Osteocyte (in vitro differentiated cells): ENCODE results near the gene NPB. TPM values are rescaled to one million over a fixed set of nuclear protein-coding genes. Genes with fewer than 3 reads are reported as not detected.

Source experiments
- DNase-seq: peaks from one replicate; pipeline ENCODE4 v3.0.0; 2021; ENCODE audit warnings: mixed read lengths; ENCODE audit not compliant: unreplicated experiment; ENCODE audit errors: extremely low spot score
- H3K27ac Mint-ChIP-seq: one replicate; pipeline ENCODE4 v1.8.0; 2021; ENCODE audit warnings: mild to moderate bottlenecking, mixed read lengths; ENCODE audit not compliant: unreplicated experiment
- H3K27me3 Mint-ChIP-seq: one replicate; pipeline ENCODE4 v1.8.0; 2021; ENCODE audit warnings: mixed read lengths; ENCODE audit not compliant: unreplicated experiment
- H3K36me3 Mint-ChIP-seq: one replicate; pipeline ENCODE4 v1.8.0; 2021; ENCODE audit warnings: mixed read lengths; ENCODE audit not compliant: unreplicated experiment
- H3K4me1 Mint-ChIP-seq: one replicate; pipeline ENCODE4 v1.8.0; 2021; ENCODE audit warnings: mixed read lengths; ENCODE audit not compliant: unreplicated experiment
- H3K4me3 Mint-ChIP-seq: one replicate; pipeline ENCODE4 v1.8.0; 2021; ENCODE audit warnings: mild to moderate bottlenecking, moderate library complexity, mixed read lengths; ENCODE audit not compliant: unreplicated experiment
- H3K9me3 Mint-ChIP-seq: one replicate; pipeline ENCODE4 v1.8.0; 2021; ENCODE audit warnings: mixed read lengths; ENCODE audit not compliant: unreplicated experiment
- total RNA-seq: library from RNA; stranded (reverse); gene quantifications from 2 replicates; pipeline ENCODE4 v1.2.1, GENCODE V29; 2021
- TF ChIP-seq, protein P1 (sequence below): fragments of 200-600 bp; sonication (generic); IDR thresholded peaks from 2 replicates; pipeline ENCODE4 v1.5.0; 2021; ENCODE audit warnings: antibody characterized with exemption, mild to moderate bottlenecking, moderate library complexity

NPB gene
- total RNA-seq, 1 donor from 2014 or later: 0.56 TPM

DNA sequence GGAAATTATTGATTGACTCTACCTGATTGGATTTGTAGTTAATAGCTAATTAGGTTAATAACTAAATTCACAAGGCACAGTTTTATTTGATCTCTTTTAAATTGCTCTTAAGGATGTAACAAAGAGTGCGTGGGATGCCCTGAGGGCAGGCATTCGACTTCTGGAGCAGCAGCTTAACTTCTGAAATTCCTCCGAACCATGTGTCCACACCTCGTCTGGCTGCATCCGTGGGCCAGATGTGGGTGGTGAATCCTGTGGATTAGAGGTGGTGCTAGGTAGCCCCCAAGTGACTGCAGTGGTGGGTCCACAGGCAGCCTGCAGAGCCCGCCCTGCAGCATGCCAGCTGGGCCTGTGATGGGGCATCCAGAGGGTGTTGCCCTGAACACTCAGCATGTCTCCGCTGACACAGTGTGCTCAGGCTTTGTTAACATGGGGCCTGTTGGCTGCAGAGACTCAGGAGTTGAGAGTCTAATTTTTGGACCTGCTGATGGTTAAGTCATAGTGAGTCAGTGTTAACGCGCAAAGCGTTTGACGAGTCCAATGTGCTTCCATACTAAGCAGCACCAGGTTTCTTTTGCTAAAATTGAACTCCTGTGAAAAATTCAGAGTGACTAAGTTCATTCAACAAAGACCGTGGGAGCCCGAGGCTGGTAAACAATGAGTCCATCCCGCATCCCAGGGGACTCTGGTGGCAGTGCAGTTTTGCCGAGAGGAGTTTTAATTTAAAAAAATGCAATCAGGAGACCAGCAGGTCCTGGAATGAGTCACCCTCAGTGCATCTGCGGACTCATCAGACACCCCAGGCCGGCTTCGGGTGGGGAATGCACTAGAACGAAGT is 3.8 kb upstream of the NPB start:
- H3K4me1 Mint-ChIP-seq: peaks cover 35% of the 10 kb centered on the region
- H3K27ac Mint-ChIP-seq: peak overlapping the region; percentile 91
- no peaks in the 10 kb centered on the region for H3K27me3 Mint-ChIP-seq
- peaks cover 9% of the 10 kb centered on the region for H3K36me3 Mint-ChIP-seq
- no peaks in the 10 kb centered on the region for H3K9me3 Mint-ChIP-seq
- H3K4me3 Mint-ChIP-seq: peak overlapping the region; percentile 4
- TF ChIP-seq, protein P1, sequence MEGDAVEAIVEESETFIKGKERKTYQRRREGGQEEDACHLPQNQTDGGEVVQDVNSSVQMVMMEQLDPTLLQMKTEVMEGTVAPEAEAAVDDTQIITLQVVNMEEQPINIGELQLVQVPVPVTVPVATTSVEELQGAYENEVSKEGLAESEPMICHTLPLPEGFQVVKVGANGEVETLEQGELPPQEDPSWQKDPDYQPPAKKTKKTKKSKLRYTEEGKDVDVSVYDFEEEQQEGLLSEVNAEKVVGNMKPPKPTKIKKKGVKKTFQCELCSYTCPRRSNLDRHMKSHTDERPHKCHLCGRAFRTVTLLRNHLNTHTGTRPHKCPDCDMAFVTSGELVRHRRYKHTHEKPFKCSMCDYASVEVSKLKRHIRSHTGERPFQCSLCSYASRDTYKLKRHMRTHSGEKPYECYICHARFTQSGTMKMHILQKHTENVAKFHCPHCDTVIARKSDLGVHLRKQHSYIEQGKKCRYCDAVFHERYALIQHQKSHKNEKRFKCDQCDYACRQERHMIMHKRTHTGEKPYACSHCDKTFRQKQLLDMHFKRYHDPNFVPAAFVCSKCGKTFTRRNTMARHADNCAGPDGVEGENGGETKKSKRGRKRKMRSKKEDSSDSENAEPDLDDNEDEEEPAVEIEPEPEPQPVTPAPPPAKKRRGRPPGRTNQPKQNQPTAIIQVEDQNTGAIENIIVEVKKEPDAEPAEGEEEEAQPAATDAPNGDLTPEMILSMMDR: no peak
- peak; percentile 84 for DNase-seq

DNA sequence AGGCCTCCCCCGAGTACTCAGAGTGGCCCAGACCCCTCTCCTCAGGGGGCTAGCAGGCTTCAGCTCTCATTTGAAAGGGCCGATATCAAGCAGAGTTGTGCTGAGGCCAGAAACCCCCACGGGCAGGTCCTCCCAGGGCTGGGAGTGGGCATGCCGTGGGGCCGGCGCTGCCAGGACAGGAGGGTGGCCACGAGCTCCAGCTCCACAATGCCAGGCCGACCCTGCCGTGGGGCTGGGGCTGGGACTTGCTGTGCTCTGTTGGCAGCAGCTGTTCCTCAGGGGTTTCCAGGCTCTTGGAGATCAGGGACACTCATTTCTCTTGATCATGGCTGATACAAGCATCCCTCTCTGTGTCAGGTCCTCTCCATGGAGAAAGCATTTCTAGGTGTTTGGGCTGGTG is 3.2 kb upstream of the NPB start:
- peak overlapping the region; percentile 91 for H3K27ac Mint-ChIP-seq

DNA sequence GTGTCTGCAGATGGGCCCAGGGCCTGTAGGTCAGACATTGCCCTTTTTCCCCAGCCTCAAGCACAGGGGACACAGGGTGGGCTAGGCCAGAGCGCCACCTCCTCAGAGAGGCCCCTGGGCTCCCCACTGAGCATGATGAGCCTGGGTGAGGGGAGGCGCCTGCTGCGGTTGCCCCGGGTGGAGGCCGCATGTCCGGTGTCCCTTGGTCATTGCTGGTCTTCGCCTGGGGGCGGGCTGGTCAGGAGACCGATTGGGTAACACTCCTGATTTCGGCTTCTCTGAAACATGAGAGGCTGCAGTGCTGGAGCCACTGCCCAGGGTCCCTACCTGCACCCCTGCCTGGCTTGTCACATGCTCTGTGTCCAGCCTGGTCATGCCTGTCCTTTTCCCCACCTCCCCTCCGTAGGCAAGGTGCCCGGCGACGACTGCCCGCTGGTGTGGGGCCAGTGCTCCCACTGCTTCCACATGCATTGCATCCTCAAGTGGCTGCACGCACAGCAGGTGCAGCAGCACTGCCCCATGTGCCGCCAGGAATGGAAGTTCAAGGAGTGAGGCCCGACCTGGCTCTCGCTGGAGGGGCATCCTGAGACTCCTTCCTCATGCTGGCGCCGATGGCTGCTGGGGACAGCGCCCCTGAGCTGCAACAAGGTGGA is 2.4 kb upstream of the NPB start:
- H3K4me1 Mint-ChIP-seq: peaks cover 35% of the 10 kb centered on the region
- TF ChIP-seq, protein P1: no peak
- DNase-seq: no peak
- no peaks in the 10 kb centered on the region for H3K27me3 Mint-ChIP-seq
- H3K36me3 Mint-ChIP-seq: peaks cover 10% of the 10 kb centered on the region
- no peaks in the 10 kb centered on the region for H3K9me3 Mint-ChIP-seq
- peak overlapping the region; percentile 44 for H3K27ac Mint-ChIP-seq
- H3K4me3 Mint-ChIP-seq: no peak overlapping the region

More for the DNA sequence above, 3.2 kb upstream of the NPB start:
- Mint-ChIP-seq H3K9me3 (no peaks in the 10 kb centered on the region), H3K27me3 (no peaks in the 10 kb centered on the region), H3K4me1 (peaks cover 35% of the 10 kb centered on the region), H3K4me3 (peak overlapping the region; percentile 4), H3K36me3 (peaks cover 8% of the 10 kb centered on the region)
- TF ChIP-seq, protein P1: no peak
- DNase-seq: no peak

DNA sequence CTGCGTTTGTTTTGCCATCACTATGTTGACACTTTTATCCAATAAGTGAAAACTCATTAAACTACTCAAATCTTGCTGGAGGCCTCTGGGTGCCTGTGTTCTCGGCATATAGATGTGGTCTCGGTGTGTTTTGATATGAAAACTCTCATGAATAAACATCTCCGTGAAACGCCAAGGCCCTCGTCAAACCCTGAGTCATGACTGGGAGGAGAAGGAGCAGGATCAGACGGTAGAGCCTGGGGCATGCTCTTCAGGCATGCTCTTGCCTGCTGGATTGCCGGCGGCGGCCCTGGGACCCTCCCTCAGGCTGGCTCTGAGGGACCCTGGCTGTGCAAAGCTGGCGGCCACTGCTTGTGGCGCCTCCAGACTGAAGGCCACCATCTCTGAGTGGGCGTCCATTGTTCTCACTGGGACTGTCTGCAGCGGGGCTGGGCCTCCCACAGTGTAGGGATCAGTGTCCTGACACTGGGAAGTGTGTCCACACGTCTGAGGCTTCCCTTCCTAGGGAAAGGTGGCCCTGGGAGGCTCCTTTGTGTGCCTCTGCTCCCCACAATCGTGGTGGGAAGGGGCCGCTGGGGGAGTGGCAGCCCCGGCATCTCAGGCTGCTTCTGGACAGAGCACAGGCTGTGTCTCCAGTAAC is 1.7 kb upstream of the NPB start:
- Mint-ChIP-seq H3K27ac (peak overlapping the region; percentile 35), H3K9me3 (no peaks in the 10 kb centered on the region), H3K36me3 (peaks cover 10% of the 10 kb centered on the region), H3K4me3 (no peak overlapping the region), H3K4me1 (peaks cover 35% of the 10 kb centered on the region), H3K27me3 (no peaks in the 10 kb centered on the region)
- no peak for DNase-seq
- TF ChIP-seq, protein P1: no peak
